D721Med (cell line): ENCODE results near the gene SPATA32.

Experiments used
- DNase-seq: peaks from one replicate; pipeline ENCODE4 v3.0.0; 2011; ENCODE audit warnings: low spot score; ENCODE audit not compliant: insufficient read length
- FAIRE-seq: peaks from 2 replicates; lab custom pipeline; 2011; peaks lifted over from hg19 to GRCh38; lab: Jason Lieb, UNC
- CTCF ChIP-seq: IDR thresholded peaks from 2 replicates; pipeline ENCODE4 v1.5.1; 2012; ENCODE audit warnings: mild to moderate bottlenecking, control low read depth; ENCODE audit not compliant: insufficient read depth; ENCODE audit errors: missing control alignments

SPATA32 gene

GRCh38 chr17:45263477-45263860, 1.6 kb upstream of the SPATA32 start:
- DNase-seq (no peak), FAIRE-seq (no peak)
- TF ChIP-seq CTCF, result no peak

- DNase-seq (no peak), FAIRE-seq (no peak)
- TF ChIP-seq CTCF, result no peak
Measured at GRCh38 chr17:45262516-45263476, 902 bp upstream of the SPATA32 start.

- FAIRE-seq (no peak), DNase-seq (no peak)
- TF ChIP-seq CTCF, result no peak
Measured at GRCh38 chr17:45260204-45260783, 1.6 kb downstream of the SPATA32 start.

GRCh38 chr17:45258981-45259380, 2.9 kb downstream of the SPATA32 start:
- DNase-seq (no peak), FAIRE-seq (no peak)
- no peak for TF ChIP-seq CTCF

GRCh38 chr17:45257115-45257514, 4.8 kb downstream of the SPATA32 start:
- FAIRE-seq (no peak), DNase-seq (no peak)

GRCh38 chr17:45256114-45256966, 5.6 kb downstream of the SPATA32 start:
- no peak for DNase-seq
- no peak for FAIRE-seq
- TF ChIP-seq CTCF, result no peak

More at GRCh38 chr17:45257115-45257514, 4.8 kb downstream of the SPATA32 start:
- no peak for TF ChIP-seq CTCF
